GM18858 (cell line): ENCODE measurements around the gene SORT1.
"Not testable (repeated sequence)": the region's sequence is repeated elsewhere in the genome, so short reads cannot be mapped to it uniquely, and the experiment has no call there.

Experiments
- ATAC-seq: cut with Tn5 transposase; IDR thresholded peaks from one replicate; pipeline ENCODE4 v1.9.1; 2021; ENCODE audit not compliant: unreplicated experiment

Gene SORT1

GRCh38 chr1:109383087-109383779 lies 14.5 kb downstream of the SORT1 start:
- ATAC-seq: no peak

- ATAC-seq: no peak
Observed at GRCh38 chr1:109381573-109381972, 16.1 kb downstream of the SORT1 start.

GRCh38 chr1:109379907-109380306 lies 17.8 kb downstream of the SORT1 start:
- no peak for ATAC-seq

GRCh38 chr1:109379422-109379821 lies 18.3 kb downstream of the SORT1 start:
- no peak for ATAC-seq

- ATAC-seq: no peak
Observed at GRCh38 chr1:109377698-109378097, 20.0 kb downstream of the SORT1 start.

GRCh38 chr1:109373696-109374095 lies 24.0 kb downstream of the SORT1 start:
- not testable (repeated sequence) for ATAC-seq

GRCh38 chr1:109373126-109373525 lies 24.6 kb downstream of the SORT1 start:
- ATAC-seq: no peak

- ATAC-seq: no peak
Observed at GRCh38 chr1:109372281-109372680, 25.4 kb downstream of the SORT1 start.

GRCh38 chr1:109371341-109371739 lies 26.4 kb downstream of the SORT1 start:
- ATAC-seq: no peak

GRCh38 chr1:109370712-109371340 lies 26.9 kb downstream of the SORT1 start:
- no peak for ATAC-seq

GRCh38 chr1:109369167-109369746 lies 28.5 kb downstream of the SORT1 start:
- no peak for ATAC-seq

- no peak for ATAC-seq
Observed at GRCh38 chr1:109368464-109368863, 29.3 kb downstream of the SORT1 start.

- ATAC-seq: no peak
Observed at GRCh38 chr1:109367626-109368025, 30.1 kb downstream of the SORT1 start.

GRCh38 chr1:109365642-109366204 lies 32.0 kb downstream of the SORT1 start:
- no peak for ATAC-seq

- ATAC-seq: no peak
Observed at GRCh38 chr1:109361649-109362048, 36.1 kb downstream of the SORT1 start.

- no peak for ATAC-seq
Observed at GRCh38 chr1:109361069-109361468, 36.6 kb downstream of the SORT1 start.

- ATAC-seq: no peak
Observed at GRCh38 chr1:109357616-109358015, 40.1 kb downstream of the SORT1 start.

- no peak for ATAC-seq
Observed at GRCh38 chr1:109356915-109357314, 40.8 kb downstream of the SORT1 start.

GRCh38 chr1:109356505-109356904 lies 41.2 kb downstream of the SORT1 start:
- ATAC-seq: no peak

- no peak for ATAC-seq
Observed at GRCh38 chr1:109354929-109355328, 42.8 kb downstream of the SORT1 start.

GRCh38 chr1:109351457-109351856 lies 46.3 kb downstream of the SORT1 start:
- no peak for ATAC-seq

- ATAC-seq: no peak
Observed at GRCh38 chr1:109350655-109351054, 47.1 kb downstream of the SORT1 start.
